Glomerular endothelial cell (primary cell): ENCODE measurements around the gene PI16. TPM values are rescaled to one million over a fixed set of nuclear protein-coding genes. Genes with fewer than 3 reads are reported as not detected.

ENCODE experiments used
- DNase-seq: peaks from one replicate; pipeline ENCODE4 v3.0.0-alpha.2; 2011; ENCODE audit warnings: low read depth, low spot score; ENCODE audit errors: extremely low read depth
- total RNA-seq: library from RNA; depleted of rRNA; stranded (reverse); fragments of >200 nt; gene quantifications from 2 replicates; pipeline ENCODE4 v1.2.3, GENCODE V29; 2015

PI16 gene
- total RNA-seq, 1 donor from 2014 or later, result 0.23 TPM

DNA sequence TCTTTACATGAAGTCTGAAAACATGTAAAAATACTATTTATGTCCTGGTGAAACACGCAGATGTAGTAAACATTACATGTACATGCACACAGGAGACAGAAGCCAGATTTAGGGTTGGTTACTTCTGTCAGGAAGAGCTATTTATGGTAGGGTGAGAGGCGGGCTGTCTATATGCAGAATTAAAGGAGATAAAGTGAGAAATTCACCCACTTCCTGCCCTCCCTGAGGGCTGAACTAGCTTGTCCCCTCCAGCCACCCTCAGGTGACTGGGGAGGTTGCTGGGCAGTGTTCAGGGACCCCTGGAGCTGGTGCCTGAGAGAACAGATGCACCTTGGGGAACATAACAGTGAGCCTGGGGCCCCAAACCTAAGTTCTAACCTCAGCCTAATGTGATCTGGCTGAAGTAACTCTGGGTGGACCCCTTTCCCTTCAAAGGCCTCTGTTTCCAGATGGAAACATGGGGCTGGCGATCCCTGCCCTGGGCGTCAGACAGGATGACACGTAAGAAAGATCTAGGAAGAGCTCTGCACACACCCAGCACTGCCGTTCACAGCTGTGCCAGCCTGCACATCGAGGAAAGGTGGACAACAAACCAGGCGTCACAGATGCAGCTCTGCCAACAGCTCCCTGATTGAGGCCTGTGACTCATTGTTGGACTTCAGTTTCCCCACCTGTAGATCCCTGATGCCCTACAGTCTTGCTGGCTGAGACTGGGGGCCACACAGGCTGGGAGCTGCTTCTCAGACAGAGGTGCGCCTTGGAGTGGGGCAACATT, 1.3 kb downstream of the PI16 start:
- DNase-seq, result no peak

DNA sequence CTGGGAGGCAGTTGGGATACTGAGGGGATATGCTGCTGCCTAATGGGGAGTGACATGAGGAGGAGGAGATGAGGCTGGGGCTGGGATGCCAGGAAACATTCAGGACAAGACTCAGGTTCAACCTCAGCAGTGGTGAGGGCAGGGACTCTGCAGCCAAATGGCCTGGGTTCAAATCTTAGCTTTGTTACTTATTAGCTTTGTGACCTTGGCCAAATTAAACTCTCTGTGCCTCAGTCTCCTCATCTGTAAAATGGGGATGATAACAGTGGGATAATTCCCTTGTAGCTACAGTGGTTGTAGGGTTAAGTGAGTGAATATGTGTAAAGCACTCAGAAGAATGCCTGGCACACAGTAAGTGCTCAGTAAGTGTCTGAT, 1.9 kb downstream of the PI16 start:
- DNase-seq, result no peak

DNA sequence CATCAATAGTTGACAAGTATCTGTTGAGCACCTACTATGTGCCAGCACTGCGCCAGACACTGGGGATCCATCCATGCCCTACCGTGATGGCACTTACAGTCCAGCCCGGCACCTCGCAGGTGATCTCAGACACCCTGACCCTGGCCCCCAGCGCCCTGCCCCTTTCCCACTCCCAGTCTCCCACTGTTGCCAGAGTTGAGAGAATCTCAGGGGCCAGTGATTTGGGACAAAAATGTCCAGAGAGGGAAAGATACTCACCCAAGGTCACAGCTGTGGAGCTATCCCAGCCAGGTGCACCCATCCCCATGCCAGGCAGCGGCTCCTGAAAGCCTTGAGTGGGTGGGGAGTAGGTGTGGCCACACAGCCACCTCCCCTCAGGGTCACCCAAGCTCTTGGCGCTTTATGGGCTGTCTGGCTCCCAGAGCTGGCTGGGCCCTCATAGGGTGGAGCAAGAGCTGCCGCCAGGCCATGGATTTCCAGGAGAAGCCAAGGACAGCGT, 3.3 kb downstream of the PI16 start:
- no peak for DNase-seq

DNA sequence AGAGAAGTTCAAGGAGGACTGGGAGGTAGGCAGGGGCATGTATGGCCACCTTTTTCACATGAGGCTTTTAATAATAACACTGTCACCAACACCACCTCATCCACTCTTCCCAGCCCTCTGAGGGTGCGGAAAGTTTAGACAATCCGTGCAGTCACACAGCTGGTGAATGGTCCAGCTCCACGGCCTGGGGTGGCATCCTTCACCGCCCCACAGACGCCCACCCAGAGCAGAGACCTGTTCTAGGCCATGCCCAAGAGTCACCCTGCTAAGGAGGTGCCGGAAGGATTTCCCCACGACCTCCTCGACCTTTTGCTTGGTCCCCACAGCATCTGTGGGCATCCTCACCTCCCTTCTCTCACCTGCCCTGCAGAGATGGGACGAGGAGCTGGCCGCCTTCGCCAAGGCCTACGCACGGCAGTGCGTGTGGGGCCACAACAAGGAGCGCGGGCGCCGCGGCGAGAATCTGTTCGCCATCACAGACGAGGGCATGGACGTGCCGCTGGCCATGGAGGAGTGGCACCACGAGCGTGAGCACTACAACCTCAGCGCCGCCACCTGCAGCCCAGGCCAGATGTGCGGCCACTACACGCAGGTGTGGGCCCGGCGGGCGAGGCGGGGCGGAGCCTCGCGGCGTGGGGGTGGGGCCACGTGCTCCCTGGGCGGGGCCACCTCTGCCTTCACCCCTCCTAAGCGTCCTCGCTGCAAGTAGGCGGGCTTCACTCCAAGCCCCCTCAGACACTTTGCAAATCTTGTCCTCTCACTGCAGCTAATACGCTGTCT, 4.4 kb downstream of the PI16 start:
- DNase-seq, result no peak

DNA sequence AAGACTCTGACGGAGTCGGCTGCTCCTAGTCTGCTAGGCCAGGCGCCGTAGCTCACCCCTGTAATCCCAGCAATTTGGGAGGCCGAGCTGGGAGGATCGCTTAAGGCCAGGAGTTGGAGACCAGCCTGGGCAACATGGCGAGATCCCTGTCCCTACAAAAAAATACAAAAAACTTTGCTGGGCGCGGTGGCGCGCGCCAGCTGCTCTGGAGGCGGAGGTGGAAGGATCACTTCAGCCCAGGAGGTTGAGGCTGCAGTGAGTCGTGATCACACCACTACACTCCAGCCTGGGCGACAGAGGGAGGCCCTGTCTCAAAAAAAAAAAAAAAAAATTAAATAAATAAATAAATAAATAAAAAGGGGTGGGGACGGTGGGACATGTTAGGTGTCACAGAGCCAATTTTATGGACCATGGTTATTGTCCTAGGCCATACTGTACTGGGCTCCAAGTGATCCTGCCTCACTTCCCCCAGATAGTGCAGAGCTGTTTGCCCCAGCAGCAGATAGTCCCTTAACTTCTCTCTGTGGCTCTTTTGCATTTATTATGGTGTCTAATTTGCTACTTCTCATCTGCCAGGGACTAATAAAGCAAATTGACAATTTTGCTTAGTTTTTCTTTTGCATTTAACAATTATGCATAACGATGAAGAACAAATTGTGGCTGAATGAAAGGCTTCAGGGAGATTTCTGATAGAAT, 5.2 kb downstream of the PI16 start:
- no peak for DNase-seq

DNA sequence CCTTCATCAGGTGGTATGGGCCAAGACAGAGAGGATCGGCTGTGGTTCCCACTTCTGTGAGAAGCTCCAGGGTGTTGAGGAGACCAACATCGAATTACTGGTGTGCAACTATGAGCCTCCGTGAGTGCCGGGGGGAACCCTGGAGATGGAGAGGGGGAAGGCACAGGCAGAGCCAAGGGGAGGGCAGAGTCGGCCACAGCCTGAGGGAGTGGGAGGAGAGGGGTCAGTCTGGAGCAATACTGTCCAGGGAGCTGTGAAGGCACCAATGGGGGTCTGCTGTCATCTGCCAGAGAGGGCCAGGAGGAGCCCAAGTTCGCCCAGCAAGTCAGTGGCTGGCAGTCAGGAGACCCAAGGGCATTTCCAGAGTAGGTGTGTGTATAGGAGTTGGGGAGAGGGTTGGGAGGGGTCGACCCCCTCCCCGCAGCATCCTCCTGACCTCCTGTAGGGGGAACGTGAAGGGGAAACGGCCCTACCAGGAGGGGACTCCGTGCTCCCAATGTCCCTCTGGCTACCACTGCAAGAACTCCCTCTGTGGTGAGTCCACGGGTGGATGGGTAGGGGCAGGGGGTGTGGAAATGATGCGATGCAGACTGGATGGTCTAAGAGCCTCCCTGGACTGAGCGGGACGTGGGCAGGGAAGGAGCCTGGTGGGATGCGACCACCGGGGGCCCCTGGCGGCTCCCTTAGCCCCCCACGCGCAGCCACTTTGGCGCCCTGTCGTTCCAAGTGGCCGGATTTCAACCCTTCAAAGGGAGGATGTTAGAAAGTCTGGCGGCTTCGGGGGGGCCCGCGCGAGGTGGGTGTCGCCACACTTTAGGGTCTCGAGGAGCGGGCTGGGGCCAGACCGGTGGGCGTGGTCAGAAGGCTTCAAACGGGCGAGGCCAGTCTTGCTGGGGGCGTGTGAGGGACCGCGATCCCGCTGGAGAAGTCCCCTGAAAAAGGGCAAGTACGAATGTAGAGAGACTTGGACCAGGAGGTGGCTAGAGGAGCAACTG, 7.2 kb downstream of the PI16 start:
- DNase-seq, result no peak

DNA sequence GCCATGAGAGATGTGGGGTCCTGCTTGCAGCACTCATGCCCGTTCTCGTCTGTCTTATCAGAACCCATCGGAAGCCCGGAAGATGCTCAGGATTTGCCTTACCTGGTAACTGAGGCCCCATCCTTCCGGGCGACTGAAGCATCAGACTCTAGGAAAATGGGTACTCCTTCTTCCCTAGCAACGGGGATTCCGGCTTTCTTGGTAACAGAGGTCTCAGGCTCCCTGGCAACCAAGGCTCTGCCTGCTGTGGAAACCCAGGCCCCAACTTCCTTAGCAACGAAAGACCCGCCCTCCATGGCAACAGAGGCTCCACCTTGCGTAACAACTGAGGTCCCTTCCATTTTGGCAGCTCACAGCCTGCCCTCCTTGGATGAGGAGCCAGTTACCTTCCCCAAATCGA, 8.3 kb downstream of the PI16 start:
- no peak for DNase-seq

DNA sequence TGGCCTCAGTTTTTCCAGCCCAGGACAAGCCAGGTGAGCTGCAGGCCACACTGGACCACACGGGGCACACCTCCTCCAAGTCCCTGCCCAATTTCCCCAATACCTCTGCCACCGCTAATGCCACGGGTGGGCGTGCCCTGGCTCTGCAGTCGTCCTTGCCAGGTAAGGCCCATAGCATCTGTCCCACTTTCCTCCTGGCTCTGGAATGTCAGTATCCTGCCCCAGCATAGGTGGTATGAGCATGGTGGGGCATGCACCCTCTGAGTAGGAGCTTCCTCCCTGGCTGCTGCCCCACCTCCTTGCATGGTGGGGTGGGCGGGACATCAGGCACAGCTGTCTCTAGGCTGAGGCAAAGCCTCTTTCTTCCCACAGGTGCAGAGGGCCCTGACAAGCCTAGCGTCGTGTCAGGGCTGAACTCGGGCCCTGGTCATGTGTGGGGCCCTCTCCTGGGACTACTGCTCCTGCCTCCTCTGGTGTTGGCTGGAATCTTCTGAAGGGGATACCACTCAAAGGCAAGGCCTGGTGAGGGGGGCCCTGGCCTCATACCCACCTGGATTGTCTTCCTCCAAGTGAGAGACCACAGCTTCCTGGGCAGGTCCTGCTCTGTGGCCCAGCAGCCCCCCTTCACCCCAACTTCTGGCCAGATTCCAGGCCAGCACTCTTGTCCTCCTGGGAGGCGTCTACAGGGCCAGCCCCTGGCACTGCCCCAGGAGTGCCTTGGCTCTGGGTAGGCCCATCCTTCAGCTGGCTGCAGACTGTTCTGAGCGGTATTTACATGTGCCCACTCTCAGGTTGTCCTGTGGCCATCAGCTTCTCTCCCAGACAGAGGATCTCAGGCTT, 9.1 kb downstream of the PI16 start:
- DNase-seq, result no peak

DNA sequence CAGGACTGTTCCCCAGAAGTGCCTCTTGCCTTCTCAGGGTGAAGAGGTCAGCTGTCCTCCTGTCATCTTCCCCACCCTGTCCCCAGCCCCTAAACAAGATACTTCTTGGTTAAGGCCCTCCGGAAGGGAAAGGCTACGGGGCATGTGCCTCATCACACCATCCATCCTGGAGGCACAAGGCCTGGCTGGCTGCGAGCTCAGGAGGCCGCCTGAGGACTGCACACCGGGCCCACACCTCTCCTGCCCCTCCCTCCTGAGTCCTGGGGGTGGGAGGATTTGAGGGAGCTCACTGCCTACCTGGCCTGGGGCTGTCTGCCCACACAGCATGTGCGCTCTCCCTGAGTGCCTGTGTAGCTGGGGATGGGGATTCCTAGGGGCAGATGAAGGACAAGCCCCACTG, 9.8 kb downstream of the PI16 start:
- no peak for DNase-seq

DNA sequence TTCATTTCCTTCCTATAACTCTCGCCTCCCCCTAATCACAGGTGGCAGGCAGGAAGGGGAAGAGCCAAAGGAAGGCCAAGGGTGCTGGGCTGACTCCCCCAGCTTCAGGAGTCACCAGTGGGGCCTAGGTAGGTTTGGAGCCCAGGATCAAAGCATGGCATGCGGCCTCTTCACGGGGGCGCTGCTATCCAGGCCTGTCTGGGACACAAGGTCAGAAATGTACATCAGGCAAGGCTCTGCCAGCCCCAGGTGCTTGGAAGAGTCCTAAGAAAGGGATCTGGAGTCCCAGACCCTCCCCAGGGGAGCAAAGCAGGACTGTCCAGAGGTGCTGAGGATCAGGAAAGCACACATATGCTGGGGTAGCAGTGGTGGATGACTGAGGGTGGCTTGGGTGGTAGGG, 10.4 kb downstream of the PI16 start:
- no peak for DNase-seq

DNA sequence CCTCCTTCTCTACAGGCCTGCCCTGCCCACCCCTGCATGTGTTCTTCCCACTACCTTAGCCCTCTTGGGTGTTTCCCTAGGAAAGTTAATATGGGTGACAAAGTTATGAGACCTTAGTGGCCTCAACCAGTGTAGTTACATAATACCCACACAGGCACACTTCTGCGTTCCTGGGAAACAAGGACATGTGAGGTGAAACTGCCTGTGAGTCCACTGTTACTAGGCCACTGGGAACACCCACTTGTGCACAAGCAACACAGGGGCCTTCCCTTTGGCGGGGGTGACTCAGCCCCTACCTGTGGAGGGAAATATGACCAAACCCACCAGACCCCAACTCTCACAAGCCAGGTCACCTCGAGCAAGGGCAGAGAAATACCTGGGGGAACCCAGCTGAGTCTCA, 12.8 kb downstream of the PI16 start:
- no peak for DNase-seq

DNA sequence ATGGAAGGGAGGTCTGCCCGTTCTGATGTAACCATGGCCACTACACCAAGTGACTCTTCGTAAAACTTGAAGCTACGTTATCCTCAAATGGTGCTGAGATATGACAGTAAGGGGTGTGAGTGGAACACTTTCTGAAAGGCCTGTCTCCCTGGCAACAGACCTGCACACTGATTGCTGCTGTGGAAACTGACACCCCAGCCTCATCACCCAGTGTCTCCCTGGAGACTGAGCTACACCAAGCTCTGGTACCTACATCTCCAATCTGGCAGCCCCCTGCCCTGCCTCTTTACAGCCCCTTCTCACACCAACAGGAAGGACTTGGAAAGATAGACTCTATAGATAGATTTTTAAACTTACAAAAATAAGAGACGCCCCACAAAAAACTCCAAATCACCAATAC, 13.2 kb downstream of the PI16 start:
- no peak for DNase-seq

DNA sequence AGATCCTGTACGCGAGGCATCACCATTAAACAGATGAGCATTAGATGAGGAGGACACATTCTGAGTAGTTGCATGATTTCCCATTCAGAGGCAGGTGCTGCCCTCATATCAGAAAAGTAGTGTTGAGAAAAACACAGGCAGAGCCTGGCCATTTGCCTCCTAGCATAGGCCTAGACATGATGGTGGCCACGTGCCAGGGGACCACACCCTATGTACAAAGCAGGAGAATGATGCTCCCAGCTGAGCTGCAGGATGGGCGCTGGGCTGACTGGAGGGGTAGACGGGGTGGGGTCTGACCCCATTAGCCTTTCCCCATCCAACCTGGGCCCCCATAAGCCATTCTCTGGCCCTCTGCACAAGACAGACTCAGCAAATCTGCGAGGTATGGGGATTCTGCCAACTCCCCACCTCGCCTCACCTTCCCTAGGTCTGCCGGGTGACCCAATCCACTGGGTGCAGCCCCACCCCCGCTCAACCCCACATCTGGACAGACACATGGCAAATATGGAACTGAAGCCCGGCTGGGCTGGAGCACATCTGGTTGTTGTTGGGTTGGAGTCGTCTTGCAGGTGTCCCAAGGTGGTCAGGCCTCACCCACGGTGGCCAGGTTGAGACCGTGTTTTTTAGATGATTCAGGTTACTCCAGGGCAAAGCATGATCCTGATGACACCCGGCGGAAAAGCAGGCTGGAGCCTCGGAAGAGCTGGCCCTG, 13.9 kb downstream of the PI16 start:
- DNase-seq, result no peak

DNA sequence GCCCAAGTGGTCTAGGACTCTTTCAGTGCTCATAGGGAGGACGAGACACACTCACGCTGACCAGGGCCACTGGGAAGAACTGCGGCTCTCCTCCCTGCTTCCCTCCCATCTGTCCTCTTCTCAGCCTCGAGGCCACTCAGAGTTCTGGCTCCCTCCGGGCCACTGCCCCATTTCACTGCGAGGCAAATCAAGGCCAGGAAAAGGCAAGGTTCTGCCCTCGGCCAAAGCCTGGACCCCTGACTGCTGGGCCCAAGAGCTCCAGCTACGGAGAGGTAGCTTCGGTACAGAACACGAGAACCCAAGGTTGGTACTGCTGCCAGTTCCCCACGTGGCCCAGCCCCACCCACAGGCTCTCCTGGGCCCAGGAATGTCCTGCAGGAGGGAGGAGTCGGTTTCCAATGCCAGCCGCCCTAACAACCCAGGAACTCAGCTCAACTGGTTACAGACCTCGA, 14.7 kb downstream of the PI16 start:
- no peak for DNase-seq

DNA sequence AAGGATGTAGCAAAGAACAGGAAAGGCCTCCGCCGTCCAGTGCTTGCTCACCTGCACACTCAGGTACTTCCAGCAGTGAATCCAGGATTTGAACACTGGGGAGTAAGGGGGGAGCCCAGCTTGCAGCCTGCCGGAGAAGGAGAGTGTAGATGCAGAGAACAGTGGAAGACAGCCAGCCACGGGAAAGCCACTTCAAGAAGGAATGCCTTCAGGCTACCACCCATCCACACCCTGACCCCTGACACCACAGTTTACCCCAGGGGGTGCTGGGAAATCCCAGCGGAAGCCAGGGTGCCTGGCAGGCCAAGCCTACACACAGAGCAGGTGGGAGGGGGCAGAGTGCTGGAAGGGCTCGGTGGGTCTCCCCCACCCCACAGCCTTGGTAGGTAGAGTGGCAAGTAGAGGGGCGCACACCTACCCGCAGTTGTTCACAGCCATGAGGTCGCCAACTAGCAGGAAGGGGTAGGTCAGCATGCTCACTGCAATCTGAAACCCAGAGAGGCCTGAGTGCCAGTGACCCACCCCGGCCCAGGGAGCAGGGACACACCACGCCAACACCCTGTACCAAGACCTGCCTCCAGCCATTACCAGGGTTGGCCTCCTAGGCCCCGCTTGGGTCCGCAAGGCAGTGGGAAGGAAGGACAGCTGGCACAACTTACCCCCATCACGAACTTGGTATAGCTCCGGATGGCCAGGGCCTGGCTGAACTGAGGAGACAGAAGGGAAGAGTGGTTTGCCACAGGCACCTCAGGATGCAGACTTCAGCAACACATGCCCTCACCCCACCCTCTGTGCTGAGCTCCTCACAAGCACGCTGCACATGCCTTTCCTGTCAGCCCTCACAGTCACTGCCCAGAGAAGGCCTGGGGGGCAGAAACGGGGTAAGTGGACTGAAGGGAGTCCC, 15.7 kb downstream of the PI16 start:
- no peak for DNase-seq

DNA sequence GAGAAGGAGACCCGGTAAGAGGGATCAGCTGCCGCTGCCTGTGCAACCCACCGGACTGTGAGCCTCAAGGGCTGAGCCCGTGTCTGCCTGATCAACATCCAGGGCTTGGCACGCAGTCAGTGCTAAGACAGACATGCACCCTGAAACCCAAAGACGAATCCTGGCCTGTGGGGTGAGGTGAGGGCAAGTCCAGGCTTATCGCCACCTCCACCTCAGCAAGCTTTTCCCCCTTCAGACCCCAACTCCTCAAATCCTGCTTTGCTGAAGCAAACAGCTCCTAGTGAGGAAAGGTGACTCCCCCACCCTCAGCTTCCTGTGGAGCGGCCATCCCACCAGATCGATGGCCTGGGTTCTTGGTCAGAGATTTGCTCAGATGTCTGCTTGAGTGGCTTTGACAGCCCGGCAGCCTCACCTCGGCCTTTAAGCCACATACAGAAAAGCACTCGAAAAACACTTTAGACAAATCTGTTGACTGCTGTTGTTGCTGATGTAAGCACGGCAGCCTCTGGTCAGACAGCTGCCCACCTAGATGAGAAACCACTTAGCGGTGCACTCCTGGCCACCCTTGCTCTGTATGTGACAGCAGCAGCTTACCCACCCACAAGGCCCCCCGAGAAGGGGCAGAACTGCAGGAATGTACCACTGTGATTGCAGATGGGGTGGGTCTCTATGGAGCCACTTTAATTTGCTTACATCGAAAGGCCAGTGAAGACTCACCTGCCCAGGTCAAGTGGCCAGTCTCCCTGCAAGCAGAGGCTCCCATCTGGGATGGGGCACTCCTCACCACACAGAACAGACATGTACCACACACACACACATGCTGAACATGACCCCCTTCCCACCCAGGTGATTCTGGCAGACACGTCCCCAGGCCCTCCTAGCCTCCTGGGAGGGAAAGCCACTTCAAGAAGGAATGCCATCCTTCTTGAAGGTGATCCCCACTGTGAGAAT, 16.6 kb downstream of the PI16 start:
- no peak for DNase-seq
